Fibroblast of pulmonary artery (primary cell): ENCODE results near the gene MAN2B1.

Experiments used
- DNase-seq: peaks from one replicate; pipeline ENCODE4 v3.0.0-alpha.2; 2010; ENCODE audit warnings: low read depth
- H3K4me3 ChIP-seq: replicated peaks from 2 replicates; pipeline ENCODE4 v1.5.1; 2011; ENCODE audit warnings: low read depth, mild to moderate bottlenecking, control low read depth, low read length, moderate library complexity
- TF ChIP-seq, protein P1 (sequence below): IDR thresholded peaks from 2 replicates; pipeline ENCODE4 v1.5.1; 2011; ENCODE audit warnings: mild to moderate bottlenecking, control low read depth, low read length, inconsistent platforms; ENCODE audit errors: missing control alignments

The MAN2B1 gene

DNA sequence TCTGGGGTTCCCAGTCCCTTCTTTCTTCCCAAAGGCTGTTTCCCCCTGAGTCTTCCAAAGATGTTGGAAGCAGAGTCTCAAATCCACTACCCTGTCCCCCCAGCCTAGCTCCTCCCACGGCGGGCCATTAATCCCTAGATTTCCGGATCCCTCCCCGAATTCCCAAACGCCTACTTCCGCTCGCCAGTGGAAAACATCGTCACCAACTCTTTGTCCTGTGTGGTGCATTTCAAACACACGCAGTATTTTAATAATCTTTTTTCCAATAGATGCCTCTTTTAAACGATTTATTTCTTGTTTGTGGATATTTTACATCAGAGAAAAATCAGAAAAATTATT is 55.2 kb downstream of the MAN2B1 start:
- peak overlapping the region; percentile 100 for H3K4me3 ChIP-seq
- TF ChIP-seq, protein P1, sequence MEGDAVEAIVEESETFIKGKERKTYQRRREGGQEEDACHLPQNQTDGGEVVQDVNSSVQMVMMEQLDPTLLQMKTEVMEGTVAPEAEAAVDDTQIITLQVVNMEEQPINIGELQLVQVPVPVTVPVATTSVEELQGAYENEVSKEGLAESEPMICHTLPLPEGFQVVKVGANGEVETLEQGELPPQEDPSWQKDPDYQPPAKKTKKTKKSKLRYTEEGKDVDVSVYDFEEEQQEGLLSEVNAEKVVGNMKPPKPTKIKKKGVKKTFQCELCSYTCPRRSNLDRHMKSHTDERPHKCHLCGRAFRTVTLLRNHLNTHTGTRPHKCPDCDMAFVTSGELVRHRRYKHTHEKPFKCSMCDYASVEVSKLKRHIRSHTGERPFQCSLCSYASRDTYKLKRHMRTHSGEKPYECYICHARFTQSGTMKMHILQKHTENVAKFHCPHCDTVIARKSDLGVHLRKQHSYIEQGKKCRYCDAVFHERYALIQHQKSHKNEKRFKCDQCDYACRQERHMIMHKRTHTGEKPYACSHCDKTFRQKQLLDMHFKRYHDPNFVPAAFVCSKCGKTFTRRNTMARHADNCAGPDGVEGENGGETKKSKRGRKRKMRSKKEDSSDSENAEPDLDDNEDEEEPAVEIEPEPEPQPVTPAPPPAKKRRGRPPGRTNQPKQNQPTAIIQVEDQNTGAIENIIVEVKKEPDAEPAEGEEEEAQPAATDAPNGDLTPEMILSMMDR = no peak
- DNase-seq = peak; percentile 76

DNA sequence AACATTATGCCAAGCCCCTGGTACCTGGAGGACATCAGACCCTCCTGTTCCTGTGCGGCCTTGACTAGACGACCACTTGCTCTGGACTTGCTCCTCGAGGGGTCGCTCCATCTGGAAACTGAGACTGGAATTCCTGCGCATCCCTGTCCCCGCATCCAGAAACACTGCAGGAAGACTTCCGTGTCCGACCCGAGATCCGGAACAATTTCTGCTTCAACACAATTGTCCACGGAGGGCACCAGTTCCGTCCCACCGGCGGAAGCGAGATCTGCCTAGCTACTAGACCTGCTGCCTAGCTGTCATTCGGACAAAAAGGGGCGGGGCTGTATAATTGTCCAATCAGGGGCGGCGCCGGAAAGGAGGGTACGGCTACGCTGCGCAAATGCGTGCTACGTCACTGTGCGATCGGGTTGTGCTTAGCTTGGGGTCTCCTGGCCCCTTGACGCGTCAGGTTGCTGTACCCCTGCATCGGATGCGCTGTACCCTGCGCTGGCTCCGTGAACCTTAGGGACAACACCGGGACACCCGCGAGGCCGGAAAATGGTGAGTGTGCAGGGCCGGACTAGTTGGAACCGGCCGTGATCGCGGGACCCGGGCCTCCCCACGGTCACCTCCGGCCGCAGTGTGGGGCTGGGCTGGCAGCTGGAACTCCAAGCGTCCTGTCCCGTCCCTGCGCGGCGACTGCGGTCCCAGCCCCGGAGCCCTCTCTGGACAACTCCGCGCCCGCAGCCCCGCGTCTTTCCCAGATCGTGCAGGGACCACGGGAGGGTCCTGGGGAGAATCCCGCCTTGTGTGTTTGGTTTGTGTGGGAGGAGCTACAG is 55.8 kb downstream of the MAN2B1 start, which contains the start of the genes ZNF490 and ZNF791:
TSS of gene ZNF490 (minus strand) at position 274 of the 821 bp plus-strand sequence. CDS start at position 141, 133 bp downstream.
TSS of gene ZNF791 (plus strand) at position 381 of the 821 bp plus-strand sequence. CDS start at position 541, 160 bp downstream.
- H3K4me3 ChIP-seq = peak within 1 kb of the TSS; percentile 100
- peak; percentile 98 for DNase-seq
- TF ChIP-seq, protein P1 = no peak

DNA sequence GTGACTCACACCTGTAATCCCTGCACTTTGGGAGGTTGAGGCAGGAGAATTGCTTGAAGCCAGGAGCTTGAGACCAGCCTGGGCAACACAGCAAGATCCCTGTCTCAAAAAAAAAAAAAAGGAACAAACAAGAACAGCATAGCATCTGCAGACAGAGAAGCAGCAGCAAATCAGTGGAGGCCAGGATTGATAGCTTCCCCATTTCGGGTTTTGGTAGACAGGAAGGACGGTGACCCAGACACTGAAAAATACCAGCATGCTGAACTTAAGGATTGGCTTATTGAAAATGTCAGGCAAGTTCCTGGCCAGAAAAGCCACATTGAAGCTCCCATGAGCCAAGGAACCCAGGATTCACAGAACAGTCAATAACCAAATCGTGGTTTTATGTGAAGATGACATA is 58.9 kb downstream of the MAN2B1 start:
- no peak overlapping the region for H3K4me3 ChIP-seq
- TF ChIP-seq, protein P1 = no peak
- DNase-seq = no peak

DNA sequence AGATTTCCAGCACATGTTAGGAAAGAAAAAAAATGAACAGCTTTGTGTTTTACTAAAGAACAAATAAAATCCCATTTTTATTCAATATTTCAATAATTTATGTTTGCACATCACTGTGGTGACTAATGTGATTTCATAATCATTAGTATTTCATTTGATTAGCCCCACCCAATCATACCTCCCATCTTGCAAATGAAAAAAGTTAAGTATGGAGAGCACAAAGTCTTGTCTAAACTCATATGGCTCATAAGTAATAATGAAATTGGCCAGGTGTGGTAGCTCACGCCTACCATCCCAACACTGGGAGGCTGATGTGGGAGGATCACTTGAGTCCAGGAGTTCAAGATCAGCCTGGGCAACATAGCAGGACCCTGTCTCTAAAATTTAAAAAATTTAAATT is 59.7 kb downstream of the MAN2B1 start:
- no peak for DNase-seq
- TF ChIP-seq, protein P1 = no peak
- H3K4me3 ChIP-seq = no peak overlapping the region

DNA sequence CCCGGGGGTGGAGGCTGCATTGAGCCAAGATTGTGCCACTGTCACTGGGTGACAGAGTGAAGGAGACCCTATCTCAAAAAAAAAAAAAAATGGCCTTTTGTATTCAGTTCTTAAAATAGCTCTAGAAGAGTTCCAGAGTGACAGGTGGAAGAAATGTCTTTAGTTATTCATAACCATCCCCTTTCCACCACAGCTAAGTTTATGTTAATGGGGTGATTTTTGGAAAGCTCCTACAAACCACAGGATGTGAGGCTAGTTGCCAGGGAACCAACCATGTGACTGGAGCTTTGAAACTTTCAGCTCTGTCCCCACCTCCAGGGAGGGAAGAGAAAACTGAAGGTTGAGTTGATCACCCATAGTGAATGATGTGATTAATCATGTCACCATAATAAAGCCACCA is 62.8 kb downstream of the MAN2B1 start:
- no peak overlapping the region for H3K4me3 ChIP-seq
- DNase-seq = no peak
- TF ChIP-seq, protein P1 = no peak

DNA sequence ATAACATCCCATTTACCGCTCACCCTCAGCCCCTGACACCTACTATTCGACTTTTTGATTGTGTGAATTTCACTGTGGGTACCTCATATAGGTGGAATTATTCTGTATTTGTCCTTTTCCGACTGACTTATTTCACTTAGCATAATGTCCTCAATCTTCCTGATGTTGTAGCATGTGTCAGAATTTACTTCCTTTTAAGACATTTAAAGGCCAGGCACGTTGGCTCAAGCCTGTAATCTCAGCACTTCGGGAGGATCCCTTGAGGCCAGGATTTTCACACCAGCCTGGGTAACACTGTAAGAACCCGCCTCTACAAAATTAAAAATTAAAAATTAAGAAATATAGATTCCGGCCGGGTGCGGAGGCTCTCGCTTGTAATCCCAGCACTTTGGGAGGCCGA is 68.9 kb downstream of the MAN2B1 start:
- TF ChIP-seq, protein P1 = no peak
- no peak overlapping the region for H3K4me3 ChIP-seq
- DNase-seq = no peak
